IPS-11a (cell line): ENCODE results near the gene DHRS13.
"Not testable (repeated sequence)": the region's sequence is repeated elsewhere in the genome, so short reads cannot be mapped to it uniquely, and the experiment has no call there.

Source experiments
- H3K4me3 ChIP-seq: one replicate; pipeline ENCODE4 v1.5.1; 2013; ENCODE audit warnings: low read depth, low read length, control low read depth

The DHRS13 gene

DNA sequence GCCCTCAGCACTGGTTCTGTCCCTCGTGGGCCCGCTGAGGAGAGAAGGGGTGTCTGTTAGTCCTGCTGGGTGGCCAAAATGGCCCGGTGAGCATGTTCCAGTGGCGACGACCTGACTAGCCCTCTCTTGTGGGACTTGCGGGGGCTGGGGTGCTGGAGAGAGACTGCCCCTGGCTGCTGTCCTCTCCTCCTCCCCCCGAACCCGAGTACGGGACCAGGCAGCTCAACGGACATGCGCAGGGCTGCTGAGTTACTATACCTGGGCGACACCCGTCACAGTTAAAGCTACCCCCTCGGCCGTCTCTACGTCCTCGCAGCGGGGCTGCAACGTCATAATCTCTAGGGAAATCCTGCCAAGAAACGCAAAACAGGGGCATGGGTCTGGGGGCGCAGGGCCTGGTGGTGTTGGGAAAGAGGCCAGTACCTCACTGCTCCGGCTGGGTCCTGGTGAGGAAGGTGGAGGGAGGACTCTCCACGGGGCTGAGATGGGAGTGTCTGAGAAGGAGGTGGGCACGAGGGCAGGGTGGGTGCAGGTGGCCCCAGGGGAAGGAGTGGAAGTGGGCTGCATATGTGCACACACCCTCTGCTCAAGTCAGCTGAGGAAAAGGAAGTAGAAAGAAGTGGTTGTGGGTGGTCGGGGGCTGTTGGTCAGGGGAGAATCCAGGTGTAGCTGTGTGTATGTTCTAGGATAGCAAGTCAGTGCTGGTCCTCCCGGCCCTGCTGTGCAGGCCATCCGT lies 18.7 kb downstream of the DHRS13 start:
- H3K4me3 ChIP-seq: no peak overlapping the region

DNA sequence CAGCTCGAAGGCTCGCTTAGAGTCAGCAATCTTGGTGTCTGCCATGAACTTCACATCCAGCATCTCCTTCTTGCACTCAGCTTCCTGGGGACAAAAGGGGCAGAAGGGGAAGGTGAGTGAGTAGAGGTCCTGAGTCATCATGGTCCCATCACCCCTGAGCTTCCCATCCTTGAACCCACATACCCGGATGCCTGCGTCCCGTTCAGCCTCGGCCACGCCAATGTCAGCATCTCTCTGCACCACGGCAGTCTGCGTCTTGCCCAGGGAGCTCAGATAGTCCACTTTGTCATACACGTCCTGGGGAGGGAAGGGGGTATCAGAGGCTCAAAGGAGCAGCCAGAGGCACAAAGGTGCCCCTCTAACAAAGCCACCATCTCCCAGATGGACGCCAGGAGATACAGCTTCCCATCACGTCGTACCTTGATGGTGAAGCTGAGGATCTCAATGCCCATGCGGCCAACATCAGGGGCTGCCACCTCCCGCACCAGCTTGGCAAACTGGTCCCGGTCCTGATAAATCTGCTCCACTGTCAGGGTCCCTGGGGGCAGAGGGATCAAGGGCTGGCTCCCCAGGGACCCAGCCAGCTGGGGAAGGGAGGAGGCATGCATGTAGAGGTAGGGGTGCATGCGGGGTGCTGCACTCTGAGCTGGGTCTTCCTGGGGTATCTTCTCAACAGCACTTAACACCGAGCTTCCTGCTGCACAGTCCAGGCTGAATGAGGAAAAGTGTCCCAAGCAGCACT lies 20.6 kb downstream of the DHRS13 start:
- H3K4me3 ChIP-seq: no peak overlapping the region

- no peak overlapping the region for H3K4me3 ChIP-seq
Measured at GRCh38 chr17:28881533-28882056, 21.3 kb downstream of the DHRS13 start.

- no peak overlapping the region for H3K4me3 ChIP-seq
Measured at GRCh38 chr17:28880572-28880945, 22.3 kb downstream of the DHRS13 start.

DNA sequence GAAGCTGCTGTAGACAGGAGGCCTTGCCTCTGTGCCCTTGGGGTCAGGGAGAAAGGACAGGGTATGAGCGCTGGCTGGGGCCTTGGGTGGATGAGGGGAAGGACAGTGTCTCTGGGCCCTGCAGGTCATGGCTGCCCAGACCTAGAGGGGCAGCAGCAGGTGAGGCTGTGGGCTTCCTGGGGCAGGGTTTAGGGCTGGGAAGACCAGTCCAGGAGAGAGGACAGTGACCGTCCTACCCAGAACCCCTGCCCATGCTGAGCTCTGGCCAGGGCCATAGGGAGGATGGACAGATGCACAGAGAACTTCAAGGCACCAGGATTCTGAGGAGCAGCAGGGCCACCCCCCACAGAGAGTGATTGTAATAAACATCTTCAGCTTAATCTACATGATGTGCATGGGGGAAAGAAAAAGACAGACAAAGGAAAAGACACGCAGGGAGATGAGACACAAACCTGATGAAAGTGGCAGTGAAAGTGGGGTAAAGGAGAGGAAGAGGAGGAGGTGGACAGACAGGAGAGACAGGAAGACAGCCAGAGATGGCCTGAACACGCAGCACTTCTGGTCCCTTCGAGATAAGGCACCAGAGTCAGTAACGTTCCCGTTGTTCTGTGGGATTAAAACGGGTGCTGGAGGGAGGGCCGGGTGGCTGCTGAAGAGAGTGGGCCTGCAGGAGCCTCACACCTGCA lies 22.9 kb downstream of the DHRS13 start:
- H3K4me3 ChIP-seq: no peak overlapping the region

GRCh38 chr17:28878981-28879380 lies 23.9 kb downstream of the DHRS13 start:
- no peak overlapping the region for H3K4me3 ChIP-seq

- H3K4me3 ChIP-seq: no peak overlapping the region
Measured at GRCh38 chr17:28878158-28878910, 24.5 kb downstream of the DHRS13 start.

DNA sequence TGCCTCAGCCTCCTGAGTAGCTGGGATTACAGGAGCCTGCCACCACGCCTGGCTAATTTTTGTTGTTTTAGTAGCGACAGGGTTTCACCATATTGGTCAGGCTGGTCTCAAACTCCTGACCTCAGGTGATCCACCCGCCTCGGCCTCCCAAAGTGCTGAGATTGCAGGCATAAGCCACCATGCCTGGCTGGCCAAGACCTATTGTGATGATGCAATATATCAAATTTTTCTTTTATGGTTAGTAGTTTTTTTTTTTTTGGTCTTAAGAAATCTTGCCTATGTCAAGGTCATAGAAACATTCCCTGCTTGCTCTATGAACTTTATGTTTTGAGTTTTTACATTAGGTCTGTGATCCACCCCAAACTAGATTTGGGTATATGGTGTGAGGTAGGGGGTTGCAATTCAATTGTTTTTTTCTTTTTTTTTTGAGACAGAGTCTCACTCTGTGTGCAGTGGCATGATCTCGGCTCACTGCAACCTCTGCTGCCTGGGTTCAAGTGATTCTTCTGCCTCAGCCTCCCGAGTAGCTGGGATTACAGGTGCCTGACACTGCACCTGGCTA lies 25.6 kb downstream of the DHRS13 start:
- H3K4me3 ChIP-seq: not testable (repeated sequence)

DNA sequence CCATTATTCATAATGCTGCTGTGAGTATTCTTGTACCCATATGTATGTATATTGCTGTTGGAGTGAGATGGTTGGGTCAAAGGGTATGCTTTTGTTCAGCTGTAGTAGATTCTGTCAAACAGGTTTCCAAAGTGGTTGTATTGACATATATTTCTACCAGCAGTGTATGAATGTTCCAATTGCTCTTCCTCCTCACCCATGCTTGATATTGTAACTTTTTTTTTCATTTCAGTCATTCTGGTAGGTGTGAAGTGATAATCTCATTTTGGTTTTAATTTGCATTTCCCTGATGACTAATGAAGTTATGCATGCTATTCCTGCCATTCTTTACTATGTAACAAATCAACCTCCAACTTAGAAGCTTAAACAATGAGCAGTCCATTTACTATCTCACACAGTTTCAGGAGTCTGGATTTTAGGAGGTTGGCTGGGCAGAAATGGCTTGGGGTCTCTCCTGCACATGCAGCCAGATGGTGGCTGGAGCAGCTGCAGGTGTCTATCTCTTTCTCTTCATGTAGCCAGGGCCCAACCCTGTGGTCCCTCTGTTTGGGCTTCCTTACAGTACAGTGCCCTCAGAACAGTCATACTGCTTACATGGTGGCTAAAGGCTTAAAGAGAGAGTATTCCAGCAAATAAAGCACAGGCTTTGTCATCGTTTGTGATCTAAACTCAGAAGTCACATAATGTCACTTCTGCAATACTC lies 26.9 kb downstream of the DHRS13 start:
- no peak overlapping the region for H3K4me3 ChIP-seq

DNA sequence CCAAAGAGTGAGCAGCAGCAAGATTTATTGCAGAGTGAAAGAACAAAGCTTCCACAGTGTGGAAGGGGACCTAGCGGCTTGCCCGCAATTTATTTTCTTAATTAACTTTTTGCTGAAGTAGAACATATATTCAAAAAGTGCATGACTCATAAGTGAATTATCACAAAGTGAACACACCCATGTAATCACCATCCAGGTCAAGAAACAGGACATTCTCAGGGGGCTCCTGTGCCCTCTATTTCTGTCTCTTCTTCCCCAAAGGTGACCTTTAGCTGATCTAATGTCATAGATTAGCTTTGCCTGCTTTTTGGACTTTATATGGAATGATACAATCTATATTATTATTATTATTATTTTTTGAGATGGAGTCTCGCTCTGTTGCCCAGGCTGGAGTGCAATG lies 28.1 kb downstream of the DHRS13 start:
- no peak overlapping the region for H3K4me3 ChIP-seq

DNA sequence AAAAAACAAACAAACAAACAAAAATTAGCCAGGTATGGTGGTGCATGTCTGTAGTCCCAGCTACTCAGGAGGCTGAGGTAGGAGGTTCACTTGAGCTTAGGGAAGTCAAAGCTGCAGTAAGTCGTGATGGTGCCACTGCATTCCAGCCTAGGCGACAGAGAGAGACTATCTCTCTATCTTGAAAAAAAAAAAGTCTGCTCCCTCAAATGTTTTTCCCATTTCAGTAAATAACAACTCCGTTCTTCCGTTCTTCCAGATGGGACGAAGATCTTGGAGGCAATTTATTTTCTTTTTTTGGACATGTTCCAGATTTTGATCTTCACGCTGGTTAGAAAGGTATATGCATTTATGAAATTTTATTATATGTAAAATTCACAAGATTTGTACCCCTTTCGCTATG lies 29.0 kb downstream of the DHRS13 start:
- H3K4me3 ChIP-seq: no peak overlapping the region

DNA sequence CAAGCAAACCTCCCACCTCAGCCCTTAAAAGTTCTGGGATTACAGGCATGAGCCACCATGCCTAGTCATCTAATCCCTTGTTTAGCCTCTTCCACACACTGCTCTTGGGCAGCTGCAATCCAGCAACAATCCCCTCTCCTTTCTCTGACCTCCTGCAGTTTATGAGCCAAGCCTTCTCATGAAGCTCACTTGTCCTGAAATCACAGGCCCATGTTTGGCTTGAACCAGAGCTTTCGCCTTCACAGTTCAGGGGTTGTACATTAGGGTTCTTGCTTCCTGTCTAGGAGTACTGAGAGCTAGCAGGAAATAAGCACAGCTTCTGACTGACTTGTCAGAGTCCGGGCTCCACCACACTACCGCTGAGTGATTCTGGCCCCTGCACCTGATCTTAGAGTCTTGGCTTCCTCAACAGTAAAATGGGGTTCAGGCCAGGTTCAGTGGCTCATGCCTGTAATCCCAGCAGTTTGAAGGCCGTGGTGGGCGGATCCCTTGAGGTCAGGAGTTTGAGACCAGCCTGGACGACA lies 31.8 kb downstream of the DHRS13 start:
- H3K4me3 ChIP-seq: no peak overlapping the region

GRCh38 chr17:28867276-28867675 lies 35.6 kb downstream of the DHRS13 start:
- no peak overlapping the region for H3K4me3 ChIP-seq

DNA sequence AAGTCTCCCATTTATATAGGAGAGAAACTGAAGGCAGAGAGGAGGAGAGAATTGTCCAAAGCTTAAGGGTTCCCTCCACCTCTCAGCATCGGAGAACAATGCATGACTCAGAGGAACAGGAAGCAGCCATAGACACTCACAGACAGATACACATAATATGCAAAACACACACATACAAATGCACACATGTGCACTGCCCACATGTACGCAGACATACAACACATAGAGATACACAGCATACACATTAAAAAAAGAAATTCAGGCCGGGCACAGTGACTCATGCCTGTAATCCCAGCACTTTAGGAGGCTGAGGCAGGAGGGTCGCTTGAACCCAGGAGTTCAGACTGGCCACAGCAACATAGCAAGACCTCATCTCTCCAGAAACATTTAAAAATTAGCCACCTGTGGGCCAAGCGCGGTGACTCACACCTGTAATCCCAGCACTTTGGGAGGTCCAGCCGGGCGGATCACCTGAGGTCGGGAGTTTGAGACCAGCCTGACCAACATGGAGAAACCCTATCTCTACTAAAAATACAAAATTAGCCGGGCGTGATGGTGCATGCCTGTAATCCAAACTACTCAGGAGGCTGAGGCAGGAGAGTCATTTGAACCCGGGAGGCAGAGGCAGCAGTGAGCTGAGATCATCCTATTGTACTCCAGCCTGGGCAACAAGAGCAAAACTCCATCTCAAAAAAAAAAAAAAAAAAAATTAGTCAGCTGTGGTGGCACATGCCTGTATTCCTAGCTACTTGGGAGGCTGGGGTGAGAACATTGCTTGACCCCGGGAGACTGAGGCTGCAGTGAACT lies 36.7 kb downstream of the DHRS13 start:
- no peak overlapping the region for H3K4me3 ChIP-seq

- no peak overlapping the region for H3K4me3 ChIP-seq
Measured at GRCh38 chr17:28864991-28865849, 37.7 kb downstream of the DHRS13 start.

DNA sequence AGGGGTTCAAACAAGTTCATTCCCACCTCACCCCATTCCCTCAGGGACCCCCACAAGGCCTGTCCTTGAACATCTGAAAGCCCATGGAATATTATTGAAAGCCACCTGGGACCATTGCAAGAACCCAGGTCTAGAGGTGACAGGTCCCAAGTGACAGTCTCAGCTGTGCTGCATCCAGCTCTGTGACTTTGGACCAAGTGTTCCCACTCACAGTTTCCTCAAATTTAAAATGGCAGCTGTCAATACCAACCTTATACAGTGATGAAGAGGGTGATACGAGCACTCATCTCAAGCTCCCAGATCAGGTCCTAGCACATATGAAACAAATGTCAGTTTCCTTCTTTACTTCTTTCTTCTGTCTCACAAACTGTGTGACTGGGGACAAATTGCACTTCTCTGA lies 38.9 kb downstream of the DHRS13 start:
- no peak overlapping the region for H3K4me3 ChIP-seq

GRCh38 chr17:28862561-28862960 lies 40.3 kb downstream of the DHRS13 start:
- H3K4me3 ChIP-seq: no peak overlapping the region
